WTC11 (cell line): ENCODE results near the gene CMTM6.

Source experiments
- ETV6 ChIP-seq: sonication (generic); formaldehyde crosslinking; IDR thresholded peaks from 2 replicates; pipeline ENCODE4 v1.8.1; 2022; ENCODE audit warnings: mild to moderate bottlenecking, missing genetic modification reagents
- MXD4 ChIP-seq: fragments of 250-450 bp; sonication (Bioruptor Pico); IDR thresholded peaks from 2 replicates; pipeline ENCODE4 v1.8.0; 2021; ENCODE audit warnings: mild to moderate bottlenecking, moderate library complexity, borderline replicate concordance
- NR2C2 ChIP-seq: sonication (generic); formaldehyde crosslinking; IDR thresholded peaks from 2 replicates; pipeline ENCODE4 v1.8.0; 2022; ENCODE audit warnings: mild to moderate bottlenecking, missing genetic modification reagents
- SMAD3 ChIP-seq: sonication (generic); formaldehyde crosslinking; IDR thresholded peaks from 2 replicates; pipeline ENCODE4 v1.8.0; 2022; ENCODE audit warnings: missing genetic modification reagents, mild to moderate bottlenecking, borderline replicate concordance
- TF ChIP-seq, protein P1 (sequence below): fragments of 200-600 bp; IDR thresholded peaks from 2 replicates; pipeline ENCODE4 v1.8.0; 2022; ENCODE audit warnings: antibody characterized with exemption
- TF ChIP-seq, protein P2 (sequence below): sonication (generic); formaldehyde crosslinking; IDR thresholded peaks from 2 replicates; pipeline ENCODE4 v1.8.1; 2022; ENCODE audit warnings: missing genetic modification reagents, borderline replicate concordance
- TF ChIP-seq, protein P3 (sequence below): sonication (generic); formaldehyde crosslinking; IDR thresholded peaks from 2 replicates; pipeline ENCODE4 v1.8.1; 2022; ENCODE audit warnings: mild to moderate bottlenecking, moderate library complexity, missing genetic modification reagents

DNA sequence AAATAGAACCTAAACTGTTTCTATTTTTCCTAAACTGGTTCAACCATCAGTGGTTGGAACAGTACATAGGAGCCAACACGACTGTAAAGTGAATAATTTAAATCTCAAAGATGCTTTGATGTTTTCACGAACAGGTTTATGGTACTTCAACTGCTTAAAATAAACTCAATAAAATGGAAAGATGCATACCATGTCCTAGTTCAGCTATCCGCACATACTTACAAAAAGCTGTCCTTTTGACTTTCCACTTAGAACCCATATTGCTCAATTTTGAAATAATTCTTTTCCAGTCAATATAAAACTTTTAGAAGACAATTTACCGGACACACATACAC, 902 bp downstream of the CMTM6 start:
- TF ChIP-seq, protein P1, sequence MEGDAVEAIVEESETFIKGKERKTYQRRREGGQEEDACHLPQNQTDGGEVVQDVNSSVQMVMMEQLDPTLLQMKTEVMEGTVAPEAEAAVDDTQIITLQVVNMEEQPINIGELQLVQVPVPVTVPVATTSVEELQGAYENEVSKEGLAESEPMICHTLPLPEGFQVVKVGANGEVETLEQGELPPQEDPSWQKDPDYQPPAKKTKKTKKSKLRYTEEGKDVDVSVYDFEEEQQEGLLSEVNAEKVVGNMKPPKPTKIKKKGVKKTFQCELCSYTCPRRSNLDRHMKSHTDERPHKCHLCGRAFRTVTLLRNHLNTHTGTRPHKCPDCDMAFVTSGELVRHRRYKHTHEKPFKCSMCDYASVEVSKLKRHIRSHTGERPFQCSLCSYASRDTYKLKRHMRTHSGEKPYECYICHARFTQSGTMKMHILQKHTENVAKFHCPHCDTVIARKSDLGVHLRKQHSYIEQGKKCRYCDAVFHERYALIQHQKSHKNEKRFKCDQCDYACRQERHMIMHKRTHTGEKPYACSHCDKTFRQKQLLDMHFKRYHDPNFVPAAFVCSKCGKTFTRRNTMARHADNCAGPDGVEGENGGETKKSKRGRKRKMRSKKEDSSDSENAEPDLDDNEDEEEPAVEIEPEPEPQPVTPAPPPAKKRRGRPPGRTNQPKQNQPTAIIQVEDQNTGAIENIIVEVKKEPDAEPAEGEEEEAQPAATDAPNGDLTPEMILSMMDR: no peak
- TF ChIP-seq, protein P2, sequence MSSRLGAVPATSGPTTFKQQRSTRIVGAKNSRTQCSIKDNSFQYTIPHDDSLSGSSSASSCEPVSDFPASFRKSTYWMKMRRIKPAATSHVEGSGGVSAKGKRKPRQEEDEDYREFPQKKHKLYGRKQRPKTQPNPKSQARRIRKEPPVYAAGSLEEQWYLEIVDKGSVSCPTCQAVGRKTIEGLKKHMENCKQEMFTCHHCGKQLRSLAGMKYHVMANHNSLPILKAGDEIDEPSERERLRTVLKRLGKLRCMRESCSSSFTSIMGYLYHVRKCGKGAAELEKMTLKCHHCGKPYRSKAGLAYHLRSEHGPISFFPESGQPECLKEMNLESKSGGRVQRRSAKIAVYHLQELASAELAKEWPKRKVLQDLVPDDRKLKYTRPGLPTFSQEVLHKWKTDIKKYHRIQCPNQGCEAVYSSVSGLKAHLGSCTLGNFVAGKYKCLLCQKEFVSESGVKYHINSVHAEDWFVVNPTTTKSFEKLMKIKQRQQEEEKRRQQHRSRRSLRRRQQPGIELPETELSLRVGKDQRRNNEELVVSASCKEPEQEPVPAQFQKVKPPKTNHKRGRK (CRISPR knock-in tag): no peak
- TF ChIP-seq, protein P3, sequence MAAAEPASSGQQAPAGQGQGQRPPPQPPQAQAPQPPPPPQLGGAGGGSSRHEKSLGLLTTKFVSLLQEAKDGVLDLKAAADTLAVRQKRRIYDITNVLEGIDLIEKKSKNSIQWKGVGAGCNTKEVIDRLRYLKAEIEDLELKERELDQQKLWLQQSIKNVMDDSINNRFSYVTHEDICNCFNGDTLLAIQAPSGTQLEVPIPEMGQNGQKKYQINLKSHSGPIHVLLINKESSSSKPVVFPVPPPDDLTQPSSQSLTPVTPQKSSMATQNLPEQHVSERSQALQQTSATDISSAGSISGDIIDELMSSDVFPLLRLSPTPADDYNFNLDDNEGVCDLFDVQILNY (CRISPR knock-in tag): no peak
- TF ChIP-seq MXD4 (no peak), NR2C2 (CRISPR knock-in tag) (no peak), ETV6 (no peak), SMAD3 (CRISPR knock-in tag) (no peak)
